Glomerular visceral epithelial cell (primary cell): ENCODE data around the gene SLC39A11.

Source experiments
- DNase-seq: peaks from one replicate; pipeline ENCODE4 v3.0.0-alpha.2; 2016; ENCODE audit errors: extremely low spot score

The SLC39A11 gene

GRCh38 chr17:72754513-72754912, 338.0 kb downstream of the SLC39A11 start:
- peak; percentile 30 for DNase-seq

- DNase-seq: no peak
Measured at GRCh38 chr17:72751746-72752145, 340.7 kb downstream of the SLC39A11 start.

- no peak for DNase-seq
Measured at GRCh38 chr17:72749119-72749572, 343.3 kb downstream of the SLC39A11 start.

GRCh38 chr17:72747501-72747900, 345.0 kb downstream of the SLC39A11 start:
- DNase-seq: no peak

DNA sequence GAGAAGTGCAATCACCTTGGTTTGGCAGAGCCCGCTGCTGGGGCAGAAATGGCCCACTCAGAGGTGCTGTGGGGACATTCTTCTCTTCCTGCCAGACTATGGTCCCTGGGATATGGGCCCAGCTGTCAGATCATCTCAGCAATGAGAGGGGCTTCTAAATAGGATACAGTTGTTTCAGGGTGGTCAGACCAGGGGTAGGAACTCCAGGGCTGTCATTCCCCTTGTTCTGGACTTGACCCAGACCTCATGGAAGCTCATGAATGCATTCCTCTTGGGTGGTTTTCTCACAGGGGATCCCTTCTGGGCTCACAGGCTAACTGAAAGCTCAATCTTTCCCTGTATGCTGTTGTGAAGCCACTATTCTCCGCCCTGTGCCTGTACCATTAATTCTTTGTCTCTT, 347.2 kb downstream of the SLC39A11 start:
- no peak for DNase-seq

DNA sequence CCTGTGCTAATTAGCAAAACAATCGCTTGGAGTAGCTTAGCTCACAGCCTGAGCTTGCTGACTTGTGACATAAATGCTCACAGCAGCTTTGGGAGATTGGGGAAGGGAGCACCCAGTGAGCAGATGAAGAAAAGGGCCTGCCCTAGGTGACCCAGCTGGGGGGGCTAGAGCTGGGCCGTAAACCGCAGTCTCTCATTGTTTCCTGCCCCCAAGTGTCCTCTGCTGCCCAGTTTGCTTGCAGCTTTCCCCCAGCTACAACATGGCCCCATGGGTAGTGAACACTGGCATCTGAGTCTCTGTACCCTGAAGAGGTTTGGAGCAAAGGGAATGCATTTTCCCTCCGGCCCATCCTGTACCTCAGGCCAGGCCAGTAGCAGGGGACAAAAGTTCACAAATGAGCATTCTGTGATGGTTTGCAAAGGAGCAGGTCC, 349.4 kb downstream of the SLC39A11 start:
- no peak for DNase-seq

GRCh38 chr17:72737151-72737690, 355.3 kb downstream of the SLC39A11 start:
- no peak for DNase-seq

- no peak for DNase-seq
Measured at GRCh38 chr17:72735592-72735991, 356.9 kb downstream of the SLC39A11 start.

DNA sequence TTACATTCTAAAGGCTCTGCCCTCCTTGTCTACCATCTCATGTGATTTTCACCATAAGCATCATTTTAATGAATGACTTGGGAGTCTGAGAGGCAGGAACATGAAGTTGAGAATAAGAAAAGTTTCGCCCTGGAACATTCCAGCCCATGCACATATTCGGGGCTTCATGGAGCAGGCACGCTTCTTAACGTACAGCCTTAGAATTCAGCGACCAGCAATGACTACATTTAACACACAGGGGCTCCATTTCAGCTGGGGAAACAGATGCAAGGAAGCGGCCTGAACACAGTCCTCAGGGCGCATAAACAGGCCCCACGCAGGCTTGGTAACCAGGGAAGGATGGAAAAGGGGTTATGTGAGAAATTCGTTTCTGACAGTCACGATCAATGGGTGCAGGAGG, 357.4 kb downstream of the SLC39A11 start:
- no peak for DNase-seq

DNA sequence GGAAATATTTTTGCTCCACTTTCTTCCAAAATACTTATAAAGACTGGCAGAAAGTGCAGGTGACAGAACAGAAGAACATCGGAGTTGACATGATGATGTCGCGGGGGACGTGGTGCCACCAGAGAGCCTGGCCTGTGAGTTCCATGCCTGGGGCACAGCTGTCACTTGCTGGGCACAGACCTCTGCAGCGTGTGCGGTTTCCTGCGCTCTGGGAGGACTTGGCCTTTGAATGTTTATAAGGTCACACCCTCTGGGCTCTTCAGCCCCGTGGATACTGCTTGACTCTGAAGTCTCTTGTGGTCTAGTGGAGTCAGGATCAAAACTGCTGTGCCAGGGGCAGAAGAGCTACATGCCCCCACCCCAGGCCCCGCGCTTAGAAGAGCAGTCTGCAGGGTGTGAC, 357.9 kb downstream of the SLC39A11 start:
- DNase-seq: no peak

DNA sequence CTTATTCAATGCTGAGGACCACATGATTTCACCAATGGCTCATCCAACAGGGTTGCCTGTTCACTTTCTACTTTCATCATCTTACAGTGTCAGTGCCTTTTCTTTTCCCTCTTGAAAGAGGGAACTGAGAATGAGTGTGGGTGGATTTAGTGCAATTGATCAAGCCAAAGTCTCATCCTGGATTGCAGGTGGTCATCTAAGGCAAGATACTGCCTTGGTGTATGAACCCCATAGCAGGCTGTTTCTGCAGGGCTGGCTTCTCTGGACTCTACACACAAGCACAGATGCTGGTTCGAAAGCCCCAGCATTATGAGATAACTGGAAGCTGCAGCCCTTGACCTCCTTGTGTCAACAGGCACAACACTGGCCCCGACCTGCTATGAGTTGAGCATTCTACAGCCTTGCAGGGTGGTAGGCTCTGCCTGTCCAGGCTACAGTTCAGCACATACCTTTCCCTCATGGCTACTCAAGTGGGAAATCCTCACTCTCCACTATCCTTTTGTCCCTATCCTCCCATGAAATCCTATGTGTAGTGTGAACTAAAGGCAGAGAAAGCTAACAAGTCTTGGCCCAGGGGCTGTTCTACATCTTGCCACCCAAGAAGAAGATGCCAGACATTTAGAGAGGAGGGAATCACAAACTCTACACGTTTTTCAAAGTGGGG, 358.7 kb downstream of the SLC39A11 start:
- DNase-seq: no peak

GRCh38 chr17:72732893-72733618, 359.4 kb downstream of the SLC39A11 start:
- DNase-seq: no peak

DNA sequence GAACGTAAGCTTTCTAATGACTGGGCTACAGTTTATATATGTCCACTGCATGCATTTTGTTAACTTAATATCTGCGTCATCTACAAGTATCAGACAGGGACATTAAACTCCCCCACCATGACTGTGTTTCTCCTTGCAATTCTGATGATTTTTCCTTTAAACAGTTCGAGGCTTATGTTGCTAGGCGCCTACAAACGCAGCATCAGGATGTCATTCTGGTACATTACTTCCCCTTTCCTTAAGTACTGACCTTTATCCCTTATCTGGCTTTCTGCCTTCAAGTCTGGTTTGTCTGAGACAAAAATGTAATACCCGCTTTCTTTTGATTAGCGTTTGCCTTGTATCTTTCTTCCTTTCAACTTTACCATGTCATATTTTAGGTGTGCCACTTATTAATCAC, 362.4 kb downstream of the SLC39A11 start:
- DNase-seq: no peak

DNA sequence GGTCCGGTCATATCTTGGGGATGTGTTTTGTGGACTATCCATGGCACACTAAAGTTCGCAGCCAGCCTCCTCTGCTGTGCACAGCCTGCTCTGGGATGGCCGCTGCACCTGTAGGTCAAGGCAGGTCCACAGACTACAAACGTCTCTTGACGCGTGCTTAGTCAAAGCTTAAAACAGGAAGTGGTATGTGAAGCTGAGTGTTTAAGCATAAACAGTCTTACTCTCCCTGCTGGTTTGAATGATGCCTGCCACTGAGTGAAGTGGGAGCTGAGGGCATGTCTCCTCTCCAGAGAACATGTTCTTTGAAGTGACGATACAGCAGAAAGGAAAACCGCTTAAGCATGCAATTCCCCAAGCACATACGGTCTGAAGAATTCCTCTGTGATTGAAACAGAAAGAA, 365.6 kb downstream of the SLC39A11 start:
- DNase-seq: peak; percentile 60

DNA sequence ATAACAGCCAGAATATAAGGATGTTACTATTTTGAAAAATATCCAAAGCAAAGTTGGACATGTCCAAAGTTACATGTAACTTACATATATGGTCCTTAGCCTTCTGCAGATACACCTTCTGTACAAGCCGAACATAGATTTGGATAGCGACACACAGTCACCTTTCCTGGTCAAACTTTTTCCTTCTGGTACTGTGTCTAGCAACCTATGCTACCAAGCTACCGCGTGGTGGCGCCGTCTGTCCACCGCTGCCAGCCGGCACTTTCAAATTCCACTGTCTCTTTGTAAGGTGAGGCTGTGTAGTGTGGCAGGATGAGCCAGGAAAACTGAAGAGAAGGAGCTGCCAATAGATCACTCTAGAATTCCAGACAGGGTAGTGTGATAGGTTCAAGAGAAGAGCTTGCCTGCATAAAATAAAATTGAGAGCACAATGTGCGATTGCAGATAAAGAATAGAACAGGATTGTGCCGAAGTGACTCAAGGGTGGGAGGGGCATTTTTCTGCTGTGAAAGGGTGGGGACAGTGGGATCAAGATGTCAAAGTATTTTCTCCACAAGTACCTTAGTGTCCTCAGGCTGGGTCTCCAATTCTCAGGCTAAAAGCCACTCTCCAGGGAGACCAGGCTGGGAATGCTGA, 366.9 kb downstream of the SLC39A11 start:
- DNase-seq: peak; percentile 80

DNA sequence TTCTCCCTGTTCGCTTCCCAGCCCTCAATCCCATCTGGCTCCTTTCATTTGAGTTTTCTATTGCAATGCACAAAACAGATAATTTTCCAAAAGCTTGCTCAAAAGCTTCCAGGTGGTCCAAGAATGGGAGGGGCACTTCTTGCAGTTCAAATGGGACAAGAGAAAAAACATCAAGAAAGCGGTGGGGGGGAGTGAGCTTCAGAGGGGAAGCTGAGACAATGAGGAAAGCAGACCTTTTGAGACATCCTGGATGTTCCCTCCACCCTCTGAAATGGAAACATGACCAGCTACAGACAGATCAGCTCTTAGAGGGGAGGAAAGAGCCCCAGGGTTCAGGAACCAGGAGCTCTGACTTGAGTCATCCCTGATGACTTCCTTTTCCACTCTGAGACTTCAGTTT, 368.2 kb downstream of the SLC39A11 start:
- DNase-seq: no peak

- no peak for DNase-seq
Measured at GRCh38 chr17:72723711-72724110, 368.8 kb downstream of the SLC39A11 start.

DNA sequence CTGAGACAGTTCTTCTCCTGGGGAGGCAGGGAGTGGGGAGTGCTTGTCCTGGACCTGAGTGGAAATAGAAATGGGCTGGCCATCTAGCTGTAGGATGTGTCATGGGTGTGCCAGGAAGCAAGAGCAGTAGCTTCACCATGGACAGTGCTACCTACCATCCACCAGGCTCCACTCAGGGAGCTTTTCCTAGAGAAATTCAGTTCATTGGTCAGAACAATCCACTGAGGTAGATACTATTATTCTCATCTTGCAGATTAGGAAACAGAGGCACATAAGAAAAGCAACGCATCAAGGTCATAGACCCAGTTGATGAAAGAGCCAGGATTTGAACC, 372.0 kb downstream of the SLC39A11 start:
- no peak for DNase-seq

- no peak for DNase-seq
Measured at GRCh38 chr17:72719578-72720493, 372.7 kb downstream of the SLC39A11 start.

- DNase-seq: no peak
Measured at GRCh38 chr17:72719206-72719577, 373.3 kb downstream of the SLC39A11 start.

GRCh38 chr17:72717676-72718075, 374.8 kb downstream of the SLC39A11 start:
- peak; percentile 36 for DNase-seq

- no peak for DNase-seq
Measured at GRCh38 chr17:72717276-72717675, 375.2 kb downstream of the SLC39A11 start.
